Common myeloid progenitor, CD34-positive (primary cell): Measurements from ENCODE around the gene OTUB2.
A peak's percentile ranks its signal among the peaks of the same experiment; 100 is the strongest.

Source experiments
- CTCF ChIA-PET: fragments of 350-600 bp; sonication (Branson Sonifier 250); formaldehyde crosslinking; loops from one replicate; lab custom pipeline; 2021; ENCODE audit warnings: antibody characterized with exemption; lab: Charles Lee
- POLR2A ChIA-PET: fragments of 350-600 bp; sonication (Branson Sonifier 250); formaldehyde crosslinking; loops from one replicate; lab custom pipeline; 2021; ENCODE audit warnings: antibody characterized with exemption; lab: Charles Lee
- DNase-seq, 3 donors: peaks; one replicate each; pipeline versions ENCODE4 v3.0.0 to v3.0.0-alpha.2; 2013
- H3K27ac ChIP-seq, 2 experiments: 1 replicate in 1 of 2; 2 replicates in 1 of 2; pipeline ENCODE4 v1.7.0; 2013; ENCODE audit warnings: inconsistent platforms in 2 of 2, low read length in 2 of 2, mild to moderate bottlenecking in 2 of 2, low read depth in 1 of 2, moderate library complexity in 1 of 2; ENCODE audit not compliant: severe bottlenecking in 2 of 2, insufficient read depth in 1 of 2, poor library complexity in 1 of 2
- H3K27me3 ChIP-seq, 5 experiments: replicated peaks in 2 of 5; 1 replicate in 3 of 5; 2 replicates in 2 of 5; pipeline versions ENCODE4 v1.6.1 to v1.7.0; 2013; ENCODE audit warnings: low read length in 4 of 5, mild to moderate bottlenecking in 2 of 5, moderate library complexity in 2 of 5, inconsistent platforms in 1 of 5; ENCODE audit not compliant: insufficient read depth in 5 of 5, control insufficient read depth in 4 of 5
- H3K36me3 ChIP-seq, 4 experiments: 1 replicate in 2 of 4; 2 replicates in 2 of 4; pipeline versions ENCODE4 v1.6.1 to v1.7.0; 2013; ENCODE audit warnings: low read length in 3 of 4, control low read depth in 1 of 4, mild to moderate bottlenecking in 1 of 4; ENCODE audit not compliant: control insufficient read depth in 4 of 4, insufficient read depth in 4 of 4
- H3K4me1 ChIP-seq, 4 experiments: 1 replicate in 3 of 4; 2 replicates in 1 of 4; pipeline versions ENCODE4 v1.6.1 to v1.7.1; 2013; ENCODE audit warnings: low read length in 3 of 4, mild to moderate bottlenecking in 3 of 4, control low read depth in 1 of 4, inconsistent platforms in 1 of 4, moderate library complexity in 1 of 4; ENCODE audit not compliant: control insufficient read depth in 4 of 4, insufficient read depth in 4 of 4; ENCODE audit errors: control extremely low read depth in 1 of 4
- H3K4me3 ChIP-seq, 7 experiments: 1 replicate in 4 of 7; 2 replicates in 3 of 7; pipeline versions ENCODE4 v1.5.1 to v1.7.0; 2013; ENCODE audit warnings: mild to moderate bottlenecking in 7 of 7, low read length in 6 of 7, moderate library complexity in 6 of 7, inconsistent platforms in 2 of 7, low read depth in 2 of 7, control low read depth in 1 of 7; ENCODE audit not compliant: insufficient read depth in 4 of 7, control insufficient read depth in 1 of 7; ENCODE audit errors: extremely low read depth in 1 of 7
- H3K9me3 ChIP-seq, 5 experiments: 1 replicate in 4 of 5; 2 replicates in 1 of 5; pipeline versions ENCODE4 v1.6.1 to v1.7.1; 2013; ENCODE audit warnings: low read length in 4 of 5, mild to moderate bottlenecking in 2 of 5, inconsistent platforms in 1 of 5, low read depth in 1 of 5, moderate library complexity in 1 of 5; ENCODE audit not compliant: control insufficient read depth in 4 of 5, insufficient read depth in 2 of 5; ENCODE audit errors: control extremely low read depth in 1 of 5
- WGBS: methylation state at CpG from one replicate; pipeline ENCODE4 v1.1.5; 2013; ENCODE audit not compliant: insufficient coverage; 5-methylcytosine and 5-hydroxymethylcytosine counted together

The OTUB2 gene

GRCh38 chr14:94047581-94047980 is 21.4 kb downstream of the OTUB2 start:
- H3K27me3 ChIP-seq, result no peaks in the 10 kb centered on the region
- H3K9me3 ChIP-seq, result no peaks in the 10 kb centered on the region
- H3K27ac ChIP-seq, result no peak overlapping the region
- ChIA-PET POLR2A (no interaction called here), CTCF (interaction anchor here (0.7 to 3.0 kb wide), 4 partner anchors 9 to 133 kb away, joined by 3 to 19 read pairs (median 4); no protein-coding TSS in a partner anchor)
- no peak for DNase-seq
- H3K4me1 ChIP-seq, result no peaks in the 10 kb centered on the region
- peaks cover 12 to 83% (median 64%) of the 10 kb centered on the region in 4 experiments for H3K36me3 ChIP-seq
- no peak overlapping the region for H3K4me3 ChIP-seq
- WGBS, result 100% methylated on average over 3 of the region's 3 CpGs

GRCh38 chr14:94048691-94049624 is 22.8 kb downstream of the OTUB2 start:
- peaks cover 14 to 89% (median 70%) of the 10 kb centered on the region in 4 experiments for H3K36me3 ChIP-seq
- H3K4me3 ChIP-seq, result no peak overlapping the region
- no peaks in the 10 kb centered on the region for H3K9me3 ChIP-seq
- DNase-seq, result no peak
- no peaks in the 10 kb centered on the region for H3K4me1 ChIP-seq
- H3K27ac ChIP-seq, result no peak overlapping the region
- ChIA-PET CTCF (interaction anchor here (0.9 to 3.3 kb wide), 7 partner anchors 9 to 131 kb away, joined by 3 to 19 read pairs (median 4); no protein-coding TSS in a partner anchor), POLR2A (no interaction called here)
- 95% methylated on average over 6 of the region's 10 CpGs for WGBS
- H3K27me3 ChIP-seq, result no peaks in the 10 kb centered on the region

- no peak for DNase-seq
- Histone ChIP-seq H3K4me3 (no peak overlapping the region), H3K27ac (no peak overlapping the region), H3K9me3 (no peaks in the 10 kb centered on the region), H3K4me1 (no peaks in the 10 kb centered on the region), H3K36me3 (peaks cover 20 to 92% (median 74%) of the 10 kb centered on the region in 4 experiments), H3K27me3 (no peaks in the 10 kb centered on the region)
- no CpG with 5 or more reads among the region's 2 CpGs for WGBS
- POLR2A ChIA-PET, result no interaction called here
- CTCF ChIA-PET, result interaction anchor here (0.7 to 3.3 kb wide), 9 partner anchors 8 to 436 kb away, joined by 3 to 19 read pairs (median 4); no protein-coding TSS in a partner anchor
These were observed 23.5 kb downstream of the OTUB2 start for GRCh38 chr14:94049625-94050023.

- 97% methylated on average over 5 of the region's 6 CpGs for WGBS
- H3K27me3 ChIP-seq, result no peaks in the 10 kb centered on the region
- H3K9me3 ChIP-seq, result no peaks in the 10 kb centered on the region
- CTCF ChIA-PET, result interaction anchor here (0.6 to 3.3 kb wide), 10 partner anchors 12 to 436 kb away, joined by 3 to 19 read pairs (median 4); no protein-coding TSS in a partner anchor
- POLR2A ChIA-PET, result no interaction called here
- H3K27ac ChIP-seq, result no peak overlapping the region
- H3K4me3 ChIP-seq, result no peak overlapping the region
- DNase-seq, result no peak
- H3K36me3 ChIP-seq, result peaks cover 20 to 93% (median 76%) of the 10 kb centered on the region in 4 experiments
- H3K4me1 ChIP-seq, result no peaks in the 10 kb centered on the region
These were observed 24.2 kb downstream of the OTUB2 start for GRCh38 chr14:94050231-94050880.

- Histone ChIP-seq H3K36me3 (peaks cover 21 to 94% (median 76%) of the 10 kb centered on the region in 4 experiments), H3K9me3 (no peaks in the 10 kb centered on the region), H3K27me3 (no peaks in the 10 kb centered on the region), H3K4me3 (no peak overlapping the region), H3K4me1 (no peaks in the 10 kb centered on the region), H3K27ac (no peak overlapping the region)
- WGBS, result 100% methylated on average over 7 of the region's 9 CpGs
- ChIA-PET POLR2A (no interaction called here), CTCF (interaction anchor here (0.6 to 3.3 kb wide), 10 partner anchors 9 to 131 kb away, joined by 3 to 16 read pairs (median 4); no protein-coding TSS in a partner anchor)
- DNase-seq, result peak in 1 of 3 donors; percentile 5
These were observed 25.0 kb downstream of the OTUB2 start for GRCh38 chr14:94051115-94051514.

GRCh38 chr14:94051779-94052178 is 25.6 kb downstream of the OTUB2 start:
- CTCF ChIA-PET, result interaction anchor here (0.7 to 3.9 kb wide), 9 partner anchors 9 to 128 kb away, joined by 3 to 16 read pairs (median 3); no protein-coding TSS in a partner anchor
- Histone ChIP-seq H3K4me1 (no peaks in the 10 kb centered on the region), H3K27me3 (no peaks in the 10 kb centered on the region), H3K36me3 (peaks cover 24 to 96% (median 78%) of the 10 kb centered on the region in 4 experiments), H3K4me3 (no peak overlapping the region), H3K9me3 (no peaks in the 10 kb centered on the region), H3K27ac (no peak overlapping the region)
- DNase-seq, result no peak
- 90% methylated on average over 2 of the region's 3 CpGs for WGBS
- POLR2A ChIA-PET, result interaction anchor here (0.6 to 1.0 kb wide), 2 partner anchors 27 to 128 kb away, joined by 3 to 4 read pairs; no protein-coding TSS in a partner anchor
